ENCODE results near the gene MARCO. TPM values are rescaled to one million over a fixed set of nuclear protein-coding genes. Genes with fewer than 3 reads are reported as not detected.

Gene MARCO
- total and polyA plus RNA-seq, 2 donors (not counting 1 experiment from before 2014, with no cell fraction given): 0.04 TPM; not detected in 1

- CTCF ChIA-PET: no interaction called here
Measured at GRCh38 chr2:119009110-119009509, 67.1 kb downstream of the MARCO start.

GRCh38 chr2:119010336-119010735, 68.3 kb downstream of the MARCO start:
- no peak for ATAC-seq (ENCODE audit: low read depth)
- CTCF ChIA-PET: no interaction called here

More at GRCh38 chr2:119009110-119009509, 67.1 kb downstream of the MARCO start:
- Histone ChIP-seq H4K20me1 (ENCODE audit: control insufficient read depth, insufficient read depth, low read length, poor library complexity, severe bottlenecking) (no peaks in the 10 kb centered on the region), H3K9me3 (ENCODE audit: control extremely low read depth in 1 of 3, control insufficient read depth in 2 of 3, insufficient read depth in 1 of 3, low read length in 2 of 3) (peaks cover 0 to 13% (median 0%) of the 10 kb centered on the region in 3 donors), H3K27ac (ENCODE audit: low read length in 2 of 2) (no peak overlapping the region), H3K27me3 (replicated peaks in 1 of 4; ENCODE audit: control extremely low read depth in 1 of 4, control insufficient read depth in 3 of 4, insufficient read depth in 4 of 4, low read length in 3 of 4) (peaks cover 0 to 24% (median 0%) of the 10 kb centered on the region in 4 experiments), H3K4me2 (replicated peaks; ENCODE audit: low read depth, low read length, poor library complexity, severe bottlenecking) (no peak overlapping the region), H2AFZ (ENCODE audit: insufficient read depth, low read depth, low read length, poor library complexity, severe bottlenecking) (no peak overlapping the region), H3K36me3 (replicated peaks in 1 of 2; ENCODE audit: control extremely low read depth in 1 of 2, control insufficient read depth in 1 of 2, extremely low read depth in 1 of 2, insufficient read depth in 2 of 2, low read length in 1 of 2) (no peaks in the 10 kb centered on the region), H3K9ac (ENCODE audit: low read length) (no peak overlapping the region), H3K4me3 (ENCODE audit: control extremely low read depth in 1 of 5, extremely low read depth in 1 of 5, insufficient read depth in 1 of 5, low read depth in 2 of 5, low read length in 4 of 5) (no peak overlapping the region), H3K79me2 (ENCODE audit: control insufficient read depth, insufficient read depth, low read length) (no peaks in the 10 kb centered on the region), H3K4me1 (ENCODE audit: control insufficient read depth in 2 of 2, insufficient read depth in 2 of 2, low read length in 2 of 2) (no peaks in the 10 kb centered on the region)
- WGBS (ENCODE audit: insufficient coverage): 100% methylated on average over 1 of the region's 3 CpGs
- TF ChIP-seq CTCF (IDR thresholded peaks at IDR 0.05) (no peak), EZH2 (IDR thresholded peaks at IDR 0.05; ENCODE audit: borderline replicate concordance, insufficient read depth, low read depth, low read length, poor library complexity, severe bottlenecking) (no peak)
- H3K4me3 Mint-ChIP-seq: no peak overlapping the region
- no peak for DNase-seq
- peaks cover 45% of the 10 kb centered on the region for H3K27me3 Mint-ChIP-seq
- no peak overlapping the region for H3K27ac Mint-ChIP-seq
- intact Hi-C loops (cut with micrococcal nuclease): no loop called here
- POLR2A ChIA-PET: no interaction called here
- no peak for ATAC-seq (ENCODE audit: low read depth)
- no peaks in the 10 kb centered on the region for H3K9me3 Mint-ChIP-seq (ENCODE audit: insufficient read depth)
- H3K4me1 Mint-ChIP-seq: no peaks in the 10 kb centered on the region

More at GRCh38 chr2:119010336-119010735, 68.3 kb downstream of the MARCO start:
- H3K9me3 Mint-ChIP-seq (ENCODE audit: insufficient read depth): no peaks in the 10 kb centered on the region
- H3K9me3 ChIP-seq (ENCODE audit: control extremely low read depth in 1 of 3, control insufficient read depth in 2 of 3, insufficient read depth in 1 of 3, low read length in 2 of 3): peaks cover 0 to 3% (median 0%) of the 10 kb centered on the region in 3 donors
- POLR2A ChIA-PET: no interaction called here
- H3K27me3 Mint-ChIP-seq: peaks cover 45% of the 10 kb centered on the region
- H3K27me3 ChIP-seq (replicated peaks in 1 of 4; ENCODE audit: control extremely low read depth in 1 of 4, control insufficient read depth in 3 of 4, insufficient read depth in 4 of 4, low read length in 3 of 4): peaks cover 0 to 24% (median 0%) of the 10 kb centered on the region in 4 experiments
- no peak overlapping the region for H3K4me3 ChIP-seq (ENCODE audit: control extremely low read depth in 1 of 5, extremely low read depth in 1 of 5, insufficient read depth in 1 of 5, low read depth in 2 of 5, low read length in 4 of 5)
- H3K79me2 ChIP-seq (ENCODE audit: control insufficient read depth, insufficient read depth, low read length): no peaks in the 10 kb centered on the region
- H3K4me1 ChIP-seq (ENCODE audit: control insufficient read depth in 2 of 2, insufficient read depth in 2 of 2, low read length in 2 of 2): no peaks in the 10 kb centered on the region
- H3K4me2 ChIP-seq (replicated peaks; ENCODE audit: low read depth, low read length, poor library complexity, severe bottlenecking): no peak overlapping the region
- TF ChIP-seq CTCF (IDR thresholded peaks at IDR 0.05) (no peak), EZH2 (IDR thresholded peaks at IDR 0.05; ENCODE audit: borderline replicate concordance, insufficient read depth, low read depth, low read length, poor library complexity, severe bottlenecking) (no peak)
- H3K27ac Mint-ChIP-seq: no peak overlapping the region
- no peaks in the 10 kb centered on the region for H3K4me1 Mint-ChIP-seq
- H3K36me3 ChIP-seq (replicated peaks in 1 of 2; ENCODE audit: control extremely low read depth in 1 of 2, control insufficient read depth in 1 of 2, extremely low read depth in 1 of 2, insufficient read depth in 2 of 2, low read length in 1 of 2): no peaks in the 10 kb centered on the region
- no peak overlapping the region for H3K27ac ChIP-seq (ENCODE audit: low read length in 2 of 2)
- no peak for DNase-seq
- no peak overlapping the region for H3K9ac ChIP-seq (ENCODE audit: low read length)
- intact Hi-C loops (cut with micrococcal nuclease): no loop called here
- no peak overlapping the region for H2AFZ ChIP-seq (ENCODE audit: insufficient read depth, low read depth, low read length, poor library complexity, severe bottlenecking)
- WGBS (ENCODE audit: insufficient coverage): 81% methylated on average over 5 of the region's 9 CpGs
- H3K4me3 Mint-ChIP-seq: no peak overlapping the region
- no peaks in the 10 kb centered on the region for H4K20me1 ChIP-seq (ENCODE audit: control insufficient read depth, insufficient read depth, low read length, poor library complexity, severe bottlenecking)

Measured in B cell (primary cell).